Activated naive CD8-positive, alpha-beta T cell treated with anti-CD3 and anti-CD28 coated beads, Interleukin-2, amount 50 U/mL, for 16 hours (primary cell): ENCODE data around the gene RRM1.
A peak's percentile ranks its signal among the peaks of the same experiment; 100 is the strongest.

ENCODE experiments used
- DNase-seq: peaks from one replicate; pipeline ENCODE4 v3.0.0-alpha.2; 2020; ENCODE audit warnings: low read depth, low spot score

The RRM1 gene

GRCh38 chr11:4186464-4187054 lies 92.0 kb downstream of the RRM1 start:
- DNase-seq, result no peak

DNA sequence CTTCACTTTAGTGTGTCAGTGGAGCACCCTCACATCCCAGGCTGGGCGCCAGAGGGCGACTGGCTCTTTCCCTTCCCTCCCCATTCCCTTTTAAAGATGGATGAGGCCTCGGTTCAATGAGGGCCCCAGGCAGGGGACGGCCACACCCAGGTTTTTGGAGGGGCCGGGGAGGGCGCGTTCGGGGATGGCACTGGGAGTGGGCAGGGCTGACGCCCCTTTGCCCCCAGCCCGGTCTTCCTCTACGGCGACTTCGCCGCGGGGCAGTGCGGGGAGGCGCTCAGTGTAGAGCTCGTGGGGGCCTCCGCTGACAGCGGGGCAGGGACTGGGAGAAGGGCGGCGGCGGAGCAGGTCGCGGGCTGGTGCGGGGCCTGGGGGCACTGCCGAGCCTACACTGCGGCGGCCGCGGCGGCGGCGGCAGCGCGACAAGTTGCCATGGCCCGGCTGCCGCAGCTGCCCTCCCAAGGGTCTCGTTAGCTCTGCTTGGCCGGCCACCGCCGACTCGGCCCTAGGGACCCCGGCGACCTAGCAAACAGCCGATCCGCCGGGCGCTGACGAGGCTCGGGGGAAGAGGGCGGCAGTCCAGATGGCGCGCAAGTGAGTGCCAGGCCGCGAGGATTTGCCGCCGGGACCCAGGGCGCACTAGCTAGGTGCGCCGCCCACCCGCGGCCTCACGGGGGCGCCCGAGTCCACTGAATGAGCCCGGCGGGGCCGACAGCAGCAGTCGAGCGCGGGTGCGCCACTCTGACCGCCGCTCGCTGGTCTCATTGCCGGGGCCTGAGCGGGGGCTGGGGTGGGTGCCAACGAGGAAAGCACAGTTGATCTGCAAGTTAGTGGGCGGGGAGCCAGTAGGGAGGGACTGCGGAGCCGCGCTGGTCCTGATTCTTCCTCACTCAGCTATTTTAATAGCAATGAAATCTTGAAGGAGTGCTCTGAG lies 92.7 kb downstream of the RRM1 start:
- peak; percentile 76 for DNase-seq
